Measurements from ENCODE around the gene MOCS3.

The MOCS3 gene

DNA sequence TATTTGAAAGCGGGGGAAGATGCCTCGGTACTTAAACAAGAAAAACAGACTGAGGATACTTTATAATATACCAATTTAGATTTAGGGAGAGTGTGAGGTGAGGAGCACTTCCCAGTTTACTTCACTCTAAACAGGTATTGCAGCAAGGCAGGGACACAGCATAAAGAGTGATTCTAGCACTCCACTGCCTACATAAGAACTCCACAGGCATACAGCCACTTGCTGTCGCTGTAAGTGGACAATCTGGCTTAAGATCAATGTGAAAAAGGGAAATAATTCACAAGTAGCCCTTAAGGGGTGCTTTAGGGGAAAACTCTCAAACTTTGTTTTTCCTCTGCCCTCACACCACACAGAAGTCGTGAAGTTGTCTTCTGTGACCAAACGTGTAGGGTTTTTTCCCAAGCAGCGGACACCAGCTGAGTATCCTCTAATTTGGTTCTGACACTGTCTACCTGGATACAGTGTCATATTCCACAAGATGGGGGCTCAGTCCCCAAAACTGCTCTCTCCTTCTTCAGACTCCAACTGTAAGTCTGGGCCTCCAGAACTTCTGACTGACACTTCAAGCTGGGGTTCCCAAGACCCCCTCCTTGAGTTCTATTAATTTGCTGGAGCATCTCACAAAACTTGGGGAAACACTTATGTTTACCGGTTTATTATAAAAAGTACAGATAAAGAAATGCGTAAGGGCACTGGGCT, 36.7 kb upstream of the MOCS3 start:
- Histone ChIP-seq H3K4me1 (peaks cover 0 to 99% (median 46%) of the 10 kb centered on the region in 4 donors), H3K9me3 (no peaks in the 10 kb centered on the region), H3K27me3 (no peaks in the 10 kb centered on the region), H3K4me3 (no peak overlapping the region), H3K27ac (no peak overlapping the region), H3K36me3 (peaks cover 0 to 8% (median 0%) of the 10 kb centered on the region in 3 donors)
- TF ChIP-seq, protein P1, sequence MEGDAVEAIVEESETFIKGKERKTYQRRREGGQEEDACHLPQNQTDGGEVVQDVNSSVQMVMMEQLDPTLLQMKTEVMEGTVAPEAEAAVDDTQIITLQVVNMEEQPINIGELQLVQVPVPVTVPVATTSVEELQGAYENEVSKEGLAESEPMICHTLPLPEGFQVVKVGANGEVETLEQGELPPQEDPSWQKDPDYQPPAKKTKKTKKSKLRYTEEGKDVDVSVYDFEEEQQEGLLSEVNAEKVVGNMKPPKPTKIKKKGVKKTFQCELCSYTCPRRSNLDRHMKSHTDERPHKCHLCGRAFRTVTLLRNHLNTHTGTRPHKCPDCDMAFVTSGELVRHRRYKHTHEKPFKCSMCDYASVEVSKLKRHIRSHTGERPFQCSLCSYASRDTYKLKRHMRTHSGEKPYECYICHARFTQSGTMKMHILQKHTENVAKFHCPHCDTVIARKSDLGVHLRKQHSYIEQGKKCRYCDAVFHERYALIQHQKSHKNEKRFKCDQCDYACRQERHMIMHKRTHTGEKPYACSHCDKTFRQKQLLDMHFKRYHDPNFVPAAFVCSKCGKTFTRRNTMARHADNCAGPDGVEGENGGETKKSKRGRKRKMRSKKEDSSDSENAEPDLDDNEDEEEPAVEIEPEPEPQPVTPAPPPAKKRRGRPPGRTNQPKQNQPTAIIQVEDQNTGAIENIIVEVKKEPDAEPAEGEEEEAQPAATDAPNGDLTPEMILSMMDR (IDR thresholded peaks at IDR 0.05), result no peak
- DNase-seq, result no peak
- intact Hi-C loops (cut with DNase I; ENCODE audit: low total_unique reads), result no loop called here

DNA sequence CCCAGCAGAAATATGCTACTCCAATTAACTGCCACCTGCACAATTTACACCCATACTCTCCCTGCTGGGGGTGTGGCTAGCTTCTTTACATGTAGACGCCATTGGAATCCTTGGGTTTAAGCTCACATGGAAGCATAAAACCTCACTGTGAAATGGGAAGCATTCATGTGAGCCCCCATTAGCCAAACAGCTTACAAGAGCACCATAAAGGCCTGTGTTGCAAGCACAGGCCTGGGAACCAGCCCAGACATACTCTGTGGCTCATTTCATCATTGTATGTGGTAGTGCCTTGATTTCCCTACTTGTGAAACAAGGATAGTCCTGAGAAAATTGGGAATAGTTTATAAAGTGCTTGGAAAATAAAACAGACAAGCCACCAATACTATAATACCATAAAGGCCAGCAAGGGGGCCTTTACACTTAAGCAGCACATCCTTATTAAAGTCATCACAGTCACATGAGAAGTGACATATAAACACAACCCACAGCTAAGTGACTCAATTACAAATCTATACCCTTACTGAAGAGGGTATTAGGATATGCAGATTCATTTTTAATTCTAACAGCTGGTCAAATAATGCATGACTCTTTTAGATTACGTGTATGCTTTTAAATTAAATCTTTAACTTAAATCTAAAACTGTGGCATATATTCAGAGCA, 34.2 kb upstream of the MOCS3 start:
- peaks cover 0 to 8% (median 0%) of the 10 kb centered on the region in 3 donors for H3K36me3 ChIP-seq
- no peaks in the 10 kb centered on the region for H3K9me3 ChIP-seq
- no peak for DNase-seq
- H3K4me1 ChIP-seq, result peaks cover 0 to 95% (median 44%) of the 10 kb centered on the region in 4 donors
- no peak overlapping the region for H3K27ac ChIP-seq
- intact Hi-C loops (cut with DNase I; ENCODE audit: low total_unique reads), result no loop called here
- H3K27me3 ChIP-seq, result no peaks in the 10 kb centered on the region
- TF ChIP-seq, protein P1 (IDR thresholded peaks at IDR 0.05), result no peak
- H3K4me3 ChIP-seq, result no peak overlapping the region

DNA sequence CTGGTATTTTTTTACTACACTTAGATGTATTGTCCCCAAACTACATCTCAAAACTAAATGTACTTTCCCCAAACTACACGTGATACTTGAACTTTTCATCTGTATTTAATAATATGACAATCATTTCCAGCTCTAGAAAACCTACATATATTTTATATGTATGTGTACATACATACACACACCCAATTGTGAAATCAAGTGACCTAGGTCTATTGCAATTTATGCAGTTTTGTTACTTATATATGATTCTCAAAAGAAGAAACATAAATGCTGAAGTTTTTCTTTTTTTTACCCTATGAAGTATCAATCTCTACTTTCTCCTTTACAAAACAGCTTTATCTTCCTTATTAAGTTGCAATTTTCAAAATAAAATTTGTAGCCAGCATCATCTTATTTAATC, 32.1 kb upstream of the MOCS3 start:
- no peak for DNase-seq
- TF ChIP-seq, protein P1 (IDR thresholded peaks at IDR 0.05), result no peak
- H3K27ac ChIP-seq, result no peak overlapping the region
- H3K27me3 ChIP-seq, result no peaks in the 10 kb centered on the region
- peaks cover 0 to 73% (median 33%) of the 10 kb centered on the region in 4 donors for H3K4me1 ChIP-seq
- intact Hi-C loops (cut with DNase I; ENCODE audit: low total_unique reads), result loop anchor here (5.0 kb wide), 1 partner anchor 109 kb away; no protein-coding TSS in a partner anchor
- peaks cover 0 to 8% (median 0%) of the 10 kb centered on the region in 3 donors for H3K36me3 ChIP-seq
- H3K4me3 ChIP-seq, result no peak overlapping the region
- no peaks in the 10 kb centered on the region for H3K9me3 ChIP-seq

DNA sequence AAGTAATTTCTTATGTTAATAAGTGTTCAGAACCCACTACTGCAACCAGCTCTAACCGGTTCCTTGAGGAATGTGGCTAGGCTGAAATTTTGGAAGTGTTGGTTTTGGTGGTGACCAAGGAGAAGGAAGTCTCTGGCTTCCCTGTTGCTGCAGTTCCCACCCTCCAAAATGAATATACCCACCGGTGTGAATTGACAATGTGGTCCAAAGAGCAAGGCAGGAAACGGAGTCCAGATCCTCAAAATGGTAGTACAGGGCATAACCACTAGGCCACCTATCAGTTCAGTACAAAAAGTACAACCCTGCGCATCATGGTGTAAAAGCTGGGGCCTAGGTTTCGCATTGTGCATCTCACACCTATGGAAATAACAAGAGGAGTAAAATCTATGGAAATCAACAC, 30.1 kb upstream of the MOCS3 start:
- Histone ChIP-seq H3K4me1 (peaks cover 0 to 59% (median 26%) of the 10 kb centered on the region in 4 donors), H3K27me3 (no peaks in the 10 kb centered on the region), H3K9me3 (no peaks in the 10 kb centered on the region), H3K27ac (peak overlapping the region in 1 of 2 donors; percentile 23), H3K36me3 (peaks cover 0 to 10% (median 2%) of the 10 kb centered on the region in 3 donors), H3K4me3 (peak overlapping the region in 1 of 2 donors; percentile 68)
- DNase-seq, result no peak
- TF ChIP-seq, protein P1 (IDR thresholded peaks at IDR 0.05), result peak in 1 of 2 experiments; percentile 9
- intact Hi-C loops (cut with DNase I; ENCODE audit: low total_unique reads), result loop anchor here (5.0 kb wide), 1 partner anchor 111 kb away; no protein-coding TSS in a partner anchor

DNA sequence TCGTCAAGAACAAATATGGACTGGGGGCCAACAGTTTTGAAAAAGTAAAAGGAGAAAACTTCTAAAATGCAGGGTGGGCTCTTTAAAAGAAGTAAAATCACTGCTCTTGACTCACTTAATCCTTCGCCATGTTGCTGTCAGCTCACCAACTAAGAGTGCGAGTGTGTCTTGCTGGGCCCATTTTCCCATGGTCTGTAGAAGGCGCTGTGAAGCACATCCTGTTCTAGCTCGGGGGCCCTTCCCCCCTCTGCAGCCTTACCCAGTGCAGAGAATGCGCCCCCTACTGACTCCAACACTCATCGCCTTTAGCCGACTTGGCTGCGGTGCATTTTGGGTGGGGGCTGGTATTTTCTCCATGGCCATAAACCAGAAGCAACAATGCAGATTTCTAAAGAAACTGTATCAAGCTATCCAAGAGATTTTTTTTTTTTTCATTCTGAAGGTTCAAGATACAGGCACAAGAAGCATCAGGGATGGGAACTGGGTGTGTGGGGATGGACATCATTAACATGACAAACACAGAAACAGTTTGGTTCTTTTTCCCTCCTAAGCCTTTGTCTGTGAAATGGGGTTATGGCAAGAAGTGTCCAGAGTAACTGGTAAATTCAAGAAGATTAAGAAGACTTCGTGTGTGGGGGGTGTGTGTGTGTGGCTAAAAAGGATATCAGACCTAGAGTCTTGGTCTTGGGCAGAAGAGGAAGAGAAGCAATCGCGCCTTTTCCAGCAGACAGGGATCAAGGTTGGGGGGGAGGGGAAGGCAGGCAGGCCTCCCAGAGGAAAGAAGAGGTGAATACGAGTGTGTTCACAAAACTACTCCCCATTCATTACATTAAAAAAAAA, 29.1 kb upstream of the MOCS3 start:
- Histone ChIP-seq H3K4me1 (peaks cover 0 to 48% (median 25%) of the 10 kb centered on the region in 4 donors), H3K9me3 (no peaks in the 10 kb centered on the region), H3K4me3 (peak overlapping the region; percentile 68 to 91), H3K36me3 (peaks cover 0 to 17% (median 11%) of the 10 kb centered on the region in 3 donors), H3K27ac (peak overlapping the region; percentile 82 to 99), H3K27me3 (no peaks in the 10 kb centered on the region)
- intact Hi-C loops (cut with DNase I; ENCODE audit: low total_unique reads), result loop anchor here (2.0 to 5.0 kb wide), 2 partner anchors 112 to 135 kb away; partner anchors contain the start of gene BCAS4
- TF ChIP-seq, protein P1 (IDR thresholded peaks at IDR 0.05), result peak; percentile 82 to 88
- peak; percentile 89 to 93 for DNase-seq
